MM.1S (cell line): ENCODE data around the gene ZPBP.

ENCODE experiments used
- DNase-seq: peaks from one replicate; pipeline ENCODE4 v3.0.0-alpha.2; 2015
- H2AFZ ChIP-seq: fragments of 300-600 bp; sonication (generic); 2 replicates; pipeline ENCODE4 v1.6.0; 2016; ENCODE audit warnings: antibody characterized with exemption, low read length
- H3F3A ChIP-seq: fragments of 300-600 bp; sonication (generic); 2 replicates; pipeline ENCODE4 v1.6.1; 2016; ENCODE audit warnings: mild to moderate bottlenecking, antibody characterized with exemption, low read length, moderate library complexity, mixed read lengths; ENCODE audit not compliant: insufficient read depth
- H3K27ac ChIP-seq: fragments of 300-600 bp; sonication (generic); 2 replicates; pipeline ENCODE4 v1.5.1; 2016; ENCODE audit warnings: mild to moderate bottlenecking, low read length
- H3K27me3 ChIP-seq: fragments of 300-600 bp; sonication (generic); replicated peaks from 2 replicates; pipeline ENCODE4 v1.6.0; 2016; ENCODE audit warnings: low read length; ENCODE audit not compliant: insufficient read depth
- H3K36me3 ChIP-seq: fragments of 300-600 bp; sonication (generic); replicated peaks from 2 replicates; pipeline ENCODE4 v1.6.1; 2016; ENCODE audit warnings: mild to moderate bottlenecking, low read length, mixed read lengths; ENCODE audit not compliant: insufficient read depth
- H3K4me1 ChIP-seq: fragments of 300-600 bp; sonication (generic); 2 replicates; pipeline ENCODE4 v1.6.1; 2016; ENCODE audit warnings: low read length, mixed read lengths
- H3K4me2 ChIP-seq: fragments of 300-600 bp; sonication (generic); 2 replicates; pipeline ENCODE4 v1.6.0; 2016; ENCODE audit warnings: low read depth, low read length
- H3K4me3 ChIP-seq: fragments of 300-600 bp; sonication (generic); 2 replicates; pipeline ENCODE4 v1.5.1; 2016; ENCODE audit warnings: low read length, mixed read lengths
- H3K79me2 ChIP-seq: fragments of 300-600 bp; sonication (generic); 2 replicates; pipeline ENCODE4 v1.6.1; 2016; ENCODE audit warnings: mixed run types, low read length, mixed read lengths
- H3K9ac ChIP-seq: fragments of 300-600 bp; sonication (generic); 2 replicates; pipeline ENCODE4 v1.6.1; 2016; ENCODE audit warnings: low read length, mixed read lengths
- H3K9me2 ChIP-seq: fragments of 300-600 bp; sonication (generic); replicated peaks from 2 replicates; pipeline ENCODE4 v1.6.1; 2016; ENCODE audit warnings: mild to moderate bottlenecking, low read length, mixed read lengths; ENCODE audit not compliant: insufficient read depth
- H3K9me3 ChIP-seq: fragments of 300-600 bp; sonication (generic); replicated peaks from 2 replicates; pipeline ENCODE4 v1.6.1; 2016; ENCODE audit warnings: mild to moderate bottlenecking, low read length, mixed read lengths; ENCODE audit not compliant: insufficient read depth
- H4K20me1 ChIP-seq: fragments of 300-600 bp; sonication (generic); 2 replicates; pipeline ENCODE4 v1.6.1; 2016; ENCODE audit warnings: mild to moderate bottlenecking, low read length, moderate library complexity, mixed read lengths; ENCODE audit not compliant: insufficient read depth
- CTCF ChIP-seq: fragments of 300-600 bp; sonication (generic); IDR thresholded peaks from 2 replicates; pipeline ENCODE4 v1.5.1; 2016; ENCODE audit warnings: antibody characterized with exemption, low read length, mixed read lengths
- EZH2 ChIP-seq: fragments of 300-600 bp; sonication (generic); optimal IDR thresholded peaks from 2 replicates; pipeline ENCODE3; 2017; ENCODE audit warnings: low read depth, mild to moderate bottlenecking, antibody characterized with exemption, low read length, mixed read lengths
- EZH2phosphoT487 ChIP-seq: fragments of 300-600 bp; sonication (generic); IDR thresholded peaks from 2 replicates; pipeline ENCODE4 v1.6.1; 2018; ENCODE audit warnings: antibody characterized with exemption, low read length

ZPBP gene

GRCh38 chr7:50141131-50141530 lies 48.1 kb upstream of the ZPBP start:
- Histone ChIP-seq H3K4me1 (no peaks in the 10 kb centered on the region), H3K9ac (no peak overlapping the region), H3K27me3 (no peaks in the 10 kb centered on the region), H3K36me3 (no peaks in the 10 kb centered on the region), H3K9me2 (no peaks in the 10 kb centered on the region), H3K4me3 (no peak overlapping the region), H3F3A (no peaks in the 10 kb centered on the region), H3K4me2 (no peak overlapping the region), H3K27ac (no peak overlapping the region), H4K20me1 (no peaks in the 10 kb centered on the region), H3K79me2 (no peaks in the 10 kb centered on the region), H3K9me3 (no peaks in the 10 kb centered on the region), H2AFZ (no peak overlapping the region)
- no peak for TF ChIP-seq CTCF
- DNase-seq: no peak

- no peaks in the 10 kb centered on the region for H3K36me3 ChIP-seq
- H2AFZ ChIP-seq: no peak overlapping the region
- H3F3A ChIP-seq: no peaks in the 10 kb centered on the region
- H3K9me3 ChIP-seq: no peaks in the 10 kb centered on the region
- no peaks in the 10 kb centered on the region for H3K27me3 ChIP-seq
- H3K79me2 ChIP-seq: no peaks in the 10 kb centered on the region
- no peak overlapping the region for H3K9ac ChIP-seq
- no peak overlapping the region for H3K27ac ChIP-seq
- no peaks in the 10 kb centered on the region for H3K4me1 ChIP-seq
- H3K4me2 ChIP-seq: no peak overlapping the region
- no peaks in the 10 kb centered on the region for H3K9me2 ChIP-seq
- no peak overlapping the region for H3K4me3 ChIP-seq
- DNase-seq: no peak
- no peaks in the 10 kb centered on the region for H4K20me1 ChIP-seq
- TF ChIP-seq EZH2phosphoT487: no peak
- no peak for TF ChIP-seq CTCF
- no peak for TF ChIP-seq EZH2
Observed at GRCh38 chr7:50140688-50141087, 47.6 kb upstream of the ZPBP start.

GRCh38 chr7:50138101-50138500 lies 45.1 kb upstream of the ZPBP start:
- Histone ChIP-seq H3K79me2 (no peaks in the 10 kb centered on the region), H3K27ac (no peak overlapping the region), H3K9ac (no peak overlapping the region), H3K36me3 (no peaks in the 10 kb centered on the region), H3K9me3 (no peaks in the 10 kb centered on the region), H3F3A (no peaks in the 10 kb centered on the region), H4K20me1 (no peaks in the 10 kb centered on the region), H3K27me3 (no peaks in the 10 kb centered on the region), H2AFZ (no peak overlapping the region), H3K4me2 (no peak overlapping the region), H3K9me2 (no peaks in the 10 kb centered on the region), H3K4me1 (no peaks in the 10 kb centered on the region), H3K4me3 (no peak overlapping the region)
- TF ChIP-seq EZH2 (no peak), EZH2phosphoT487 (no peak), CTCF (no peak)
- no peak for DNase-seq

- no peaks in the 10 kb centered on the region for H3F3A ChIP-seq
- no peaks in the 10 kb centered on the region for H3K9me3 ChIP-seq
- no peak overlapping the region for H3K27ac ChIP-seq
- H3K4me1 ChIP-seq: peaks cover 5% of the 10 kb centered on the region; the same call in 1 of the 2 replicates
- no peaks in the 10 kb centered on the region for H3K79me2 ChIP-seq
- no peak overlapping the region for H3K4me2 ChIP-seq
- no peak overlapping the region for H2AFZ ChIP-seq
- H4K20me1 ChIP-seq: no peaks in the 10 kb centered on the region
- no peaks in the 10 kb centered on the region for H3K9me2 ChIP-seq
- no peak overlapping the region for H3K9ac ChIP-seq
- TF ChIP-seq CTCF: no peak
- DNase-seq: no peak
- no peak overlapping the region for H3K4me3 ChIP-seq
- no peaks in the 10 kb centered on the region for H3K27me3 ChIP-seq
- H3K36me3 ChIP-seq: no peaks in the 10 kb centered on the region
Observed at GRCh38 chr7:50125766-50126165, 32.7 kb upstream of the ZPBP start.
